Right lobe of liver (tissue), 4 donors: ENCODE measurements around the gene MS4A13.

ENCODE experiments used
- POLR2A ChIP-seq: fragments of 450-650 bp; IDR thresholded peaks from one replicate; pipeline ENCODE4 v1.6.1; 2017; ENCODE audit warnings: antibody characterized with exemption, mild to moderate bottlenecking
- TF ChIP-seq, protein P1 (sequence below), 4 donors: fragments of 200-600 bp in 3 of 4; fragments of 450-650 bp in 1 of 4; IDR thresholded peaks; one replicate each; pipeline versions ENCODE4 v1.5.1 to v1.8.0; 2016 to 2022; ENCODE audit warnings: antibody characterized with exemption in 4 of 4, mild to moderate bottlenecking in 2 of 4
- donor health status: DM: no; HTN: no; CAD: no.
- donor health status: DM: no; HTN: no; CAD: no.
- donor health status: DM: no; HTN: yes; CAD: no.

DNA sequence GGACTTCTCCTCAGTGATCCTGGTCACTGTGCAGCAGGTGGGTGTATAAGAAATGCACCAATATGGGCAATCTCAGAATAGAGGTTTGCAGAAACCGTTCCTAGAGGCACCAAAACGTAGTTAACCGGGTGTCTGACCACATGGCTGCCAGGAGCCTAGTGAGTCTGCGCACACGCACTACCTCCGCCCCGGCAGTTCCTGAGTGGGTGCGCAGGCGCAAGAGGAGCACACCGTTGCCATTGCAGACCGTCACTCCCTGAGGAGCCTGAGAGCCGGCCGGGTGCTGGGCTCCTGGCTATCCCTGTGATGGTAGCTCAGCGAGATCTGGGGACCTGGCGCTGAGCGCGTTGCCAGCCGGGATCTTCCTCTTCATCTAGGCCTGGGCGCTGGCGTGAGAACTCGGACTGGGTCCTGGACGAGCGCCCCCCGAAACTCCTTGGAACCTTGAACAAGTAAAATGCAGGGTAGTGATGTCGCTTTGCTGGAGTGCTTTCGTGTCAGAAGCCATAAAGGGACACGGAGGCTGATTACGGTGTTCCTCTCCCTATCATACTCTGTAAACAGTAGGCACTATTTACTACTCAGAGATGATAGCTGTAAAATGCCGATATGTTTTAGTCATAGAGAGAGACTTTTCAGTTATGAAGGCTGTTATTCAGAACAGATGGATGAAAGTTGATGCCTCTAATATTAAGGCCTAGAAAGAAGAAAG is at the start of gene MS4A13:
- TF ChIP-seq, protein P1, sequence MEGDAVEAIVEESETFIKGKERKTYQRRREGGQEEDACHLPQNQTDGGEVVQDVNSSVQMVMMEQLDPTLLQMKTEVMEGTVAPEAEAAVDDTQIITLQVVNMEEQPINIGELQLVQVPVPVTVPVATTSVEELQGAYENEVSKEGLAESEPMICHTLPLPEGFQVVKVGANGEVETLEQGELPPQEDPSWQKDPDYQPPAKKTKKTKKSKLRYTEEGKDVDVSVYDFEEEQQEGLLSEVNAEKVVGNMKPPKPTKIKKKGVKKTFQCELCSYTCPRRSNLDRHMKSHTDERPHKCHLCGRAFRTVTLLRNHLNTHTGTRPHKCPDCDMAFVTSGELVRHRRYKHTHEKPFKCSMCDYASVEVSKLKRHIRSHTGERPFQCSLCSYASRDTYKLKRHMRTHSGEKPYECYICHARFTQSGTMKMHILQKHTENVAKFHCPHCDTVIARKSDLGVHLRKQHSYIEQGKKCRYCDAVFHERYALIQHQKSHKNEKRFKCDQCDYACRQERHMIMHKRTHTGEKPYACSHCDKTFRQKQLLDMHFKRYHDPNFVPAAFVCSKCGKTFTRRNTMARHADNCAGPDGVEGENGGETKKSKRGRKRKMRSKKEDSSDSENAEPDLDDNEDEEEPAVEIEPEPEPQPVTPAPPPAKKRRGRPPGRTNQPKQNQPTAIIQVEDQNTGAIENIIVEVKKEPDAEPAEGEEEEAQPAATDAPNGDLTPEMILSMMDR (IDR thresholded peaks at IDR 0.05), result no peak
- TF ChIP-seq POLR2A, result no peak
